ENCODE data around the gene ATP11A.

The ATP11A gene

GRCh38 chr13:112726016-112726767 is 36.4 kb downstream of the ATP11A start:
- DNase-seq: no peak

GRCh38 chr13:112727581-112727980 is 37.7 kb downstream of the ATP11A start:
- no peak for DNase-seq

- DNase-seq: no peak
Measured at GRCh38 chr13:112728375-112729126, 38.7 kb downstream of the ATP11A start.

- DNase-seq: no peak
Measured at GRCh38 chr13:112729408-112729807, 39.6 kb downstream of the ATP11A start.

GRCh38 chr13:112730157-112730671 is 40.4 kb downstream of the ATP11A start:
- no peak for DNase-seq

- DNase-seq: no peak
Measured at GRCh38 chr13:112731667-112732616, 42.1 kb downstream of the ATP11A start.

GRCh38 chr13:112732679-112733078 is 42.8 kb downstream of the ATP11A start:
- DNase-seq: no peak

GRCh38 chr13:112733112-112733511 is 43.3 kb downstream of the ATP11A start:
- DNase-seq: no peak

GRCh38 chr13:112733661-112734379 is 44.0 kb downstream of the ATP11A start:
- DNase-seq: no peak

GRCh38 chr13:112734696-112735547 is 45.1 kb downstream of the ATP11A start:
- DNase-seq: no peak

- DNase-seq: no peak
Measured at GRCh38 chr13:112735791-112736190, 46.0 kb downstream of the ATP11A start.

GRCh38 chr13:112737294-112737693 is 47.5 kb downstream of the ATP11A start:
- no peak for DNase-seq

GRCh38 chr13:112738606-112739005 is 48.8 kb downstream of the ATP11A start:
- no peak for DNase-seq

- DNase-seq: no peak
Measured at GRCh38 chr13:112740502-112741131, 50.8 kb downstream of the ATP11A start.

GRCh38 chr13:112741185-112741755 is 51.4 kb downstream of the ATP11A start:
- DNase-seq: no peak

GRCh38 chr13:112741835-112742570 is 52.2 kb downstream of the ATP11A start:
- DNase-seq: no peak

- no peak for DNase-seq
Measured at GRCh38 chr13:112742583-112742982, 52.7 kb downstream of the ATP11A start.

- no peak for DNase-seq
Measured at GRCh38 chr13:112743451-112744167, 53.8 kb downstream of the ATP11A start.

Measured in CD4-positive, alpha-beta T cell treated with Interleukin-10 for 1 hour (primary cell).